ENCODE results near the gene PCDHGA1.

GRCh38 chr5:141349917-141350619 lies 19.8 kb downstream of the PCDHGA1 start, which contains the start of gene PCDHGB1:
- TF ChIP-seq GATA1 (IDR thresholded peaks at IDR 0.05; ENCODE audit: low read depth, low read length) (no peak), POLR2A (IDR thresholded peaks at IDR 0.05; ENCODE audit: low read length) (no peak)
